HG02840 (cell line): ENCODE results near the gene ZNF462.
"Not testable (repeated sequence)": the region's sequence is repeated elsewhere in the genome, so short reads cannot be mapped to it uniquely, and the experiment has no call there.

Experiments used
- ATAC-seq: cut with Tn5 transposase; IDR thresholded peaks from one replicate; pipeline ENCODE4 v1.9.1; 2021; ENCODE audit warnings: mild to moderate bottlenecking, moderate library complexity, moderate number of reproducible peaks; ENCODE audit not compliant: unreplicated experiment, low FRiP score

Gene ZNF462

DNA sequence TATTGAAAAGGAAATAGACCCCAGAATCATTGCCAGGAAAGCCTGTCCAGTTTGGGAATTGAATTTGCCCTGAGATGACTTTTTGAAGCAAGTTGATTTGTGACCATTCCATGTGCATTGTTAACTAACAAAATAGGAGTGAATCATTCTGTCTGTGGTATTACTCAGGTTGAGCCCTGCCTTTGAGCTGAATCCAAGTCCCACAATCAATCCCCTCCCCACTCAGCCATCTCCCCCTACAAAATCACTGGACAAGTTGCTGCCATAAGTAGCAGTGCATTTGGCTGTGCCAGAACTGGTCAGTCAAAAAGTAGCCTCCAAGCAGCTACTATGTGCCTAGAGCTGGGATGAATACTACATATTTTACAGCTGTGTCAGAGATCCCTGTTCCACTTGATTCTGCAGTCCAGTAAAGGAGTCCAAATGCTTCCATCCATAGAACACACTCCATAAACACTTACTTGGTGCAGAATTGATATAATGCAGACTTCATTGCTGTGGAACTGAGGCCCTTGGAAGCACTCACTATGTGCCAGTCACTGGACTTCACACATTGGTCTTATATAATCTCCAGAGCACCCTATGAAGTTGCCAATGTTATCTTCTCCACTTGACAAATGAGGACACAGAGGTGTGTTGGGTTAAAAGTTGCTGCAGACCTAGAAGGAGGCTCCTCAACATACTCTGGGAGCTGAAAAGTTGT is 96.1 kb downstream of the ZNF462 start:
- no peak for ATAC-seq

DNA sequence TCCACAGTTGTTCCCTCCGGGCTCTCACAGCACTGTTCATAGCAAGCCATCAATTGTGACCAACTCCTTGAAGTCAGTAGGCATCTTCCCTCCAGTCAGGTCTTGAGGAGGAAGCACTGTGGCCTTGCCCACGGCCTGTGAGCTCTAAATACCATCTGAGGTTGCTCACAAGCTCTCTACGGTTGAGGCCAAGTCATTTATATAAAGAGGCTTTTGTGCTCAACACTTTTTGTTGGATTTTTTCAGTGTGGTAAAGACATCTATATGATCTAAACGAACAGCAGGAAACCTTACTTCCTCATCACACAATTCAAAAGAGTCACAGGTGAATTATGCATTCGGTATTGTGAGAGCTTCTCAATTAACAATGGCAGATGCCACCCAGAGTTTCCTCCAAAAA is 97.3 kb downstream of the ZNF462 start:
- no peak for ATAC-seq

DNA sequence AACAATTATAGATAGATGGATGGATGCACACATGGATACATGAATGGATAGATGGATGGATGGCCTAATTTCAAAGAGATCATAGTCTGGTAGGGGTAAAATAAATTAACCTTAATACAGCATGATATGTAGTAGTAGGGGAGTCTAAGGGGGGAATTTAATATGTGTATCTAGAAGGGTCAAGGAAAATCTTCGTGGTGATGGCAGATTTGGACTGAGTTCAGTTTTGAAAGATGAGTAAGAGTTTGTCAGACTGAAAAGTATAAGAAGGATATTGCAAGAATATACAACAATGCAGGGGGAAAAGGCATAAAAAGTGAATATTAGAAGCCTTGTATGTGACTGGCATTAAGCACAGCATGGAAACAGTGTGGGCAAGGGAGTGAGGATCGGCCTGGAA is 98.7 kb downstream of the ZNF462 start:
- no peak for ATAC-seq

DNA sequence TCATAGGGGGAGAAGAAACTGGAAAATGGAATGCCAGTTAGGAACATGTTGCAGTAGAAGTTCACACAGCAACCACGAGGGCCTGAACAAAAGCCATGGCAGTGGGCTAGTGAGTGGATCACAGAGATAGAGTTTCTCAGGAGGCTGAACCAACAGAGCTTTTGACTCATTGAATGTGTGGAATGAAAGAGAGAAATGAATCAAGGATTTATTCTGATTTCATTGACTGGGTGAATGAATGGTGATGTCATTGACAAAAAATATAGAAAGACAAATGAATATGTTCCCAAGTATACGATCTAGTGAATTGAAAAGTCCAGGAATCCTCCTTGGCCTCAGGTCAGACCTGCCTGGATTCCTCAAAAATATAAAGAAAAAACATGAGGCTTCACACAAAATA is 99.2 kb downstream of the ZNF462 start:
- no peak for ATAC-seq

DNA sequence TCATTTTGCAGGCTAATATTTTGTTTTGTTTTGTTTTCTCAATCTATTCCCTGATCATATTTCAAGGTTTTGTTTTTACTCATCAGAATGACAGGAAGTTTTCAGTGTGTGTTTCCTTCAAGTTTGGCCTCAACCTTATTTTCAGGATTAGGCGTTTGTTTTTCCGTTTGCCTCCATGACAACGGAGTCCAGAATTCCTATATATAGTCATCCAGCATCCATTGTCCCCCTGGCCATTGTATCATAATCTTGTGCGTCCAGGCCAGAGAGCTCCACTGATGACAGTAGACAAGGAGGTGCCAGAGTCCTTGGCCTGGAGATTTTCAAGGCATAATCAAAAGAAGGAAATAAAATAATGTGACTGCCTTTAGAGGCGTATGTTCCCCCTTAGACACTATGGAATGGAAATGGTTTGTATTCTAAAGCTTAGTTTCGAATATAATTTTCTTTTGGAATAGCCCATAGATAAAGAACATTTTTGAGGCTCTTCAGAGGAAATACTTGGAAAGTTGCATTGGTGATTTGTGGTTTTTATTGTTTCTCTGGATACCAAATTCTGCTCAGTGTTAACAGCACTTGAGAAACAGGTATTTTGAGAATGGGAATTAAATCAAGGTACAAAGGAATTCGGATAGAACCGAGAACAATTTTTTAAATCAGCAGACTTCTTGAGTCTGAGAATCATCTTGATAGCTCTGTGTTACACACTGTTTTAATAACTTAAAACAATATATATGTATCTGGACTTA is 99.8 kb downstream of the ZNF462 start:
- ATAC-seq, result no peak

DNA sequence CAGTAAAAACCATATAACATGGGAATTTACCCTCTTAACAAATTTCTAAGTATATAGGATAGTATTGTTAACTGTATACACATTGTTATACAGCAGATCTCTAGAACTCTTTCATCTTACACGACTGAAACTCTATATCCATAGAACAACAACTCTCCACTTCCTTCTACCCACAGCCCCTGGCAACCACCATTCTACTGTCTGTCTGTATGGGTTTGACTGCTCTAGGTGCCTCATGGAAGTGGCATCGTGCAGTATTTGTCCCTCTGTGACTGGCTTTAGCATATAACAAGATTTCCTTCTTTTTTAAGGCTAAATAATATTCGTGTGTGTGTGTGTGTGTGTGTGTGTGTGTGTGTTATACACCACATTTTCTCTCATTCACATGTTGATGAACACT is 100.7 kb downstream of the ZNF462 start:
- ATAC-seq, result no peak

DNA sequence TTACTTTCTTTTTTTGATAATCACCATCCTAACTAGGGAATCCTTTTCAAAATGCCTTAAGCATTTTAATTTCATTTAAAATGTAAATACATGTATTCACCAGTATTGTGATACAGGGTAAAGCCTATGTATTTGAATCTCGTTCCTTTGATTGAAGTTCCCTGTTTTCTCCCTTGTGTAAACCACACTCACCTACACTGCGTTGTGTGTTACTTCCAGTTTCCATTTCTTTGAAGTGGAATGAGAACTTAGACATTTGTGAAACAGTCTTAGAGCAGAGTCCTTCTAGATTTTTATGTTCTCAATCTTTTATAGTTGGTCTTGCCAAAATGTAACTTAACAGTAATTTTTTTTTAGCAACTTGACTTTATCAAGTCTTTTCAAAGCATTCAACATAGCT is 101.4 kb downstream of the ZNF462 start:
- no peak for ATAC-seq

DNA sequence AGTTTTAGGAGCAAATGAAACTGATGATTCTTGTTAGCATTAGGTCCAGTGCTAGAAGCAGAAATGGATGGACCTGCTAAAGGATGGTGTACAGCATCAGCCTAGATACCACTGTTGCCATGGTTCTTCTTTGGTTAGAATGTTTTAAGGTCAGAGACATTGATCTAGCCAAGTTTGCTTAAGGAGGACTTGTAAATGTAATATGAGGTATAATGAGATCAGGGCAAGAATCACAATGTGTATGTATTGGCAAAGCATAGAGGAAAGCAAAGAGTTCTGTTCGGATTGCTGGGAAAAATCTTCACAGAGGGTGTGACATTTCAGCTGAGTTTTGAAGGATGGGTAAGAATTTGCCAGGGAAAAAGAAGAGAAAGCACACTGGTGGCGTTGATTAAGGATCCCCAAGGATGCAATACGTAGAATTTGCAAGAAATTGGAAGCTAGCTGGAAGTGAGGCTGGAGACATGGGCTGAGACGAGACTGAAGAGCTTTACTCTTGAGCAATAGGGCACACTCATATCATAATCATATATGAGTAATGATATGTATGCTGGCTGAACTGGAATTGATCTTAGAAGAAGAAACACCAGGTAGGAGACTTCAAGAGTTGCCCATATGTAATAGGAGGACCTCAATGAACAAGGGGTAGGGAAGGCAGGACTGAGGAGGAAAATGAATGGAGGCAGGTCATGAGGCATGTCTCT is 102.0 kb downstream of the ZNF462 start:
- ATAC-seq, result no peak

DNA sequence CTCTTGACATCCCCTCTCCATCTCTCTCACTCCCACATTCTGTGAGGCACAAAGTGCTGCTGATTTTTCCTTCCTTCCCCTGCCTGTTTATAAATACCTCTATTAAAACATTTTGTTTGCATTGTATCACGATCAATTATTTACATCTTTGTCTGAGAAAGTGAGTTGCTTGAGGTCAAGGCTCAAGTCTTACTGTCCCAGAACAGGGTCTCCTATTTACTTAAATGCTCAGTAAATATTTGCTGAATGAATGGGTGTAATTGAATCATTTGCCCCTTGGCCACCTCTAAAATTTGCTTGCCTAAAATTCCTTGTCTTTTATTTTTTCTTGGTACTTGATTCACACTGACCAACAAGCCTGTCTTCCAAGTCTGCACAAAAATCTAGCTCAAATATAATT is 103.5 kb downstream of the ZNF462 start:
- ATAC-seq, result no peak

DNA sequence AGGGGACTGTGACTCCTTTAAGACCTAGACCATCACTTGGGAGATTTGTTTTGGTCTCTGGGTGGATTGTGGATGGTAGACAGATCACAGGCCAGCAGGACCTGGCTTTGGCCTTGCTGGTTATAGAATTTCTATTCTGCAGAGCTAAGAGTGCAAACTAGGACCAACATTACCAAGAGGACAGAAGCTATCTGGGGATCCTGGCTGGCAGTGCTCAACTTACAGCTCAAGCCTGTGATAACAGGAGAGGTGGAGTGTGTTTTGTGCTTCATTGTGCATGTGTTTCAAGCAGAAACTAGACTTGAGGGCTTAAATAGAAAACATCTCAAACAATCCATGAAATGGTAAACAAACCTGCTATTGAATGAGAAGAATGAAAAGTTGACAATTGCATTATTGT is 106.7 kb downstream of the ZNF462 start:
- no peak for ATAC-seq

DNA sequence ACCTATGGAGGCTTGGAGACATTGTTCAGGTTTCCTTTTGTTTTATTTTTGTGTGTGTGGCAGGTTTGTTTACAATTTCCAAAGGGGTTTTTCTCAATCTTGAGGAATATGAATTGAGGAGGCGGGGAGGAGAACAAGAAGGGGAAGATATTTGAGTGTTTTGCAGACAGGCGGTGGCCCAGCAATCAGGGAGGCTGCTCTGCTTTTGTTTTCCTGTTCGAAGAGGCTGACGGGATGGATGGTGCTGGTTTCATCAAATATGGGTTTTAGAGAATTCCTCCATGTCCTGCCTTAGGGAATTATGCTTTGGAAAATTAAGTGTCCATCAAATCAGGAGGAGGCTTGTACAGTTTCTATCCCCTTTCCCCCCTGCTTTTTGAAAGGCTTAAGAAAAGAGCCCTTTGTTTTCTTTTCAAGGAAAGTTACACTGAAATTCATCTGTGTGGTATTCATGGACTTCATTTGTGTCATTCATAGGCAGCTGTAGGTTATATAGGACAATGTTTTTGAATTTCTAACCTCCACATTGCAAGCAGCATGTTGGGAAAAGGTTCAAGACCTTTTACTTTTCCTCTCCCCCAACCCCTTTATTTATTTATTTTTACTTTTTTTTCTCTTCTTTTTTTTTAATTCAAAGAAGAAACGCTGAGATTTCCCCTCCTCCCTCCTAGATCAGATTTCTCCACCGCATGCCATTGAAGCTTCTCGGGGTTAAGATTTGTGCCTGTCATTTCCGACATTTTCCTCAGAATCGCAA is 107.4 kb downstream of the ZNF462 start:
- ATAC-seq, result no peak

DNA sequence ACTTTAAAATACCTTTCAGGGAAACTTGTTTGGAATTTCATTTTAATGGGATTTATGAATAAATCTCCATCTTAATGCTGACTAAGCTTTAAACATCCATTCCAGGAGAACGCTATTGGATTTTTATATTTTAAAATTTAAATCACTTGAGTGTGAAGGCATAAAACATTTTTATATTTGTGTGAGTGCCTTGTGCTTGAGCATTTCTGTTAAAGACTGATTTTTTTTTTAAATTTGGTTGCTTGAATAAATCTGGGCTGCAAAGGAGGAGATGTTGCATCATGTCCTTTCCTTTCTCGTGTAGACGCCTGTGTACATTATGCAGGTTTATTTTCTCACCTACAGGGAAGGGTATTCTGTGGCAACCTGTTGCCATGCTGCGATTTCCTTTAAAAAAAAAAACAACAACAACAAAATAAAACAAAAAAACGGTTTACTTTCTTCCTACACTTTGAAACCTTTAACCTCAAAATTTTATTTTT is 108.1 kb downstream of the ZNF462 start:
- no peak for ATAC-seq

DNA sequence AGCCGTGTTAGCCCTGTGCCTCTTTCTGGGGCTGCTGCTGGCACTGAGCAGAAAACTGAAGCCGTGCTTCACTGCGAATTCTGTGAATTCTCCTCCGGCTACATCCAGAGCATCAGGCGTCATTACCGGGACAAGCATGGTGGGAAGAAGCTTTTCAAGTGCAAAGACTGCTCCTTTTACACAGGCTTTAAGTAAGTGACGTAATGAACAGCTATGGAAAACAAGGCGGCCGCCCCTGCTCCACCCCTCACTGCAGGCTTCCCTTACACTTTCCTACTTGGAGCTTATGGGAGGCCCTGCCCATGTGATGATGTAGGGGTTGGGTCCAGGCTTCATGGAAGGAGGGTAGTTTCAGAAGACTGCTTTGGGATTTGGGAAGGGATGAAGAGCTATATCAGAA is 109.1 kb downstream of the ZNF462 start:
- no peak for ATAC-seq

DNA sequence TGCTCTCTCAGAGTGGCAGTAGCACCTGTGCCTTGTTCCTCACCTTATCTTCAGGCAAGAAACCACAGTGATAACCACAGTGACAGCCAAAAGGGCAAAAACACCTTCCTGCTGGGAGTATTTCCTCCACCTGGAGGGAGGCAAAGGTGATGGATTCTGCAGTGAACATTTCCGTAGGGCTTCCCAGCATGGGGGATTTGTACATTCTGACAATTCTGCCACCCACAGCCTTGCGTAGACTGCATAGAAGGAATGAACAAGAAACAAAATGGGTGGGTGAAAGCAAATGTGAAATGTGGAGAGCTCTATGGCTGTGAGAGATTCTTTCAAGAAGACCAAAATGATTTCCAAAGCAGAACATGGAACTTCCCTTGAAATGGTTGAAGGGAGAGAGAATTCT is 111.4 kb downstream of the ZNF462 start:
- ATAC-seq, result no peak

DNA sequence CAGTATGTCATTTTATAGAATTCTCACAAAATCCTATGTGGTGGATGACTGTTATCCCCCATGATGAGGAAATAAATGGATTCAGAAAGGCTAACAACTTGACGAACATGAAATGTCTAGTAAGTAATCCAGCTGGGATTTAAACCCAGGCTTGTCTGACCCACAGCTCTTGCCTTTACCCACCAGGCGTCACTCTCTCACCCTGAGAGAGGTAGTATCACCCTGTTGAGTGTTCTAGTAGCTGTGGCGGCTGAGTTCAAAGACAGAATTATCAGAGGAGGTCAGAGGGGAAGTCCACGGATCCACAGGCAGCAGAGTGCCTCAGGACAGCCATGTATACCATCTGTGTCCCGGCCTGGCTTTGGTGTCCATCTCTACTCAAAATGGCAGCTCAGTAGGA is 113.8 kb downstream of the ZNF462 start:
- no peak for ATAC-seq

DNA sequence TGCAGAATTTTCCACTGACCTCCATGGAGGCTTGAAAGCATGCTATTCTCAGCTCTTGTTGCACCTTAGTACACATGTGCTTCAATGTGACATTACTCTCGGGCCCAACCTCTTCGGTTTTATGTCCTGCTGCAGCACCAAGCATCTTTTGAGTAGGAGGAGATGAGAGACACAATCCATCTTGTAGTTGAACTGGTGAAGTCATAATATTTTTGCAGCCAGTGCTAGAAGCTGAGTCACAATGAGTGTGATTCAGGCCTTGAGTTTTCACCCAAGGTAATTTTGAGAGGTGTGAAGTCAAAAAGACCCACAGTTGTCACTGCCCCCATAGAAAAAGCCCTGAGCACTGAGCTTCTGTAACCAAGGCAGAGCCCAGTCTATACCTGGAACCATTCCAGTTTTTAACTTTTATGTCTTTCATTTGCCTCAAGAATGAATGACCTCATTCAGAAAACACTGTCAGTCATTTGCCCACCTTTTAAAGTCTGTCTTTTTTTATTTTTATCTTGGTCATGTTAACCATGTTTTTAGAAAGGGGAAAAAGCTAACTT is 117.7 kb downstream of the ZNF462 start:
- ATAC-seq, result no peak

DNA sequence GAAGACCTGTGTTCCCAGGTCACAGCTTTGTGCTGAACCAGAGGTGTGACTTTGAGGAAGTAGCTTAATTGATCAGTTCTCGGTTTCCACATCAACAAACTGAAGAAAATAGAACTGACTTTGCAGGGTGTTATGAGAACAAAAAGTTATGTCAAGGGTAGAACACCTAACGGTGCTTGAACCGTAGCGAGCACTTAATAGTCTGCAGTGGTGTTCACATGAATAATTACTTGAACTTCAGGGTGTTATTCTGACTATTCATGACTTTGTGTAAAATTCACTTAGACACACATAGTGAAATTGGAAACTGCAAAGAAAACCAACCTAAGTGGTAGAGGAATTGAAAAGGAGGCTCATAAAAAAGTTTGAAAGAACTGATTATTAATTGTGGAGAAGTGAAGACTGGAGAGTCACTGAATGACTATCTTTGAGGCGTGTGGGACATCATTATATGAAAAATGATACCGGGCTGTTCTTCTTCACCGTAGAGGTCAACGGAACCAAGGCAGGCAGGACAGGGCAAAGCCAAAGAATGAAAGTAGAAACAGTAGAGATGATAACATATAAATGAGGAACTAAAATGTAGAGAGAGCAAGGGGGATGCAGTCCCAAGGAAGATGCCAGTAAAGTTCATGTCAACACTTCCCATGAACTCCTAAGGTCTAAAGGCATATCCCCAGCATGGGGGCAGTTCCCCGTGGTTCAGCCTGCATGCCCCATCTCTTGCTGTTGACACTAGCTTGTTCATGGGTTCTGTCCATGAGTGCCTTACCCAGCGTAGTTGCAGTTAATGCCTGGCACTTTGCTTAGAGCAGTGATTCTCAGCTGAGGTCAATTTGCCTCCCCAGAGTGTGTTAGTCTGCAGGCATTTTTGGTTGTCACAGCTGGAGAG is 118.7 kb downstream of the ZNF462 start:
- no peak for ATAC-seq

DNA sequence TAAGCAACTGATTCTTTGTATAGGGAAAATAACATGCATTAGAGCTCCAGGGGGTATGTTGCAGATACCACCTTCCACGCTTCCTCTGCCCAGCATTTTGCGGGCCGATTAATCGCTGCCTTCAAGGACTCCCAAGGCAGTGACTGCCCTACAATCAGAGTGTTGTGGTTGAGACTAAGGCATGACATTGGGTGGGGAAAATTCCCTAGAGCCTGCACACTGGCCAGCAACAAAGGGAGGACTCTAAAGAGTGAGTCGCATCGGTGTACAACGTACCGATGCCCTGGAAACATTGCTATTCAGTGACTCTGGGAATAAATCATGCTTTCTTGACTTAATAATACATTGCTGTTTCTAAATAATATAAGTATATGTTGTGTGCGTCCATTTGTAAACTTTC is 119.7 kb downstream of the ZNF462 start:
- ATAC-seq, result no peak

DNA sequence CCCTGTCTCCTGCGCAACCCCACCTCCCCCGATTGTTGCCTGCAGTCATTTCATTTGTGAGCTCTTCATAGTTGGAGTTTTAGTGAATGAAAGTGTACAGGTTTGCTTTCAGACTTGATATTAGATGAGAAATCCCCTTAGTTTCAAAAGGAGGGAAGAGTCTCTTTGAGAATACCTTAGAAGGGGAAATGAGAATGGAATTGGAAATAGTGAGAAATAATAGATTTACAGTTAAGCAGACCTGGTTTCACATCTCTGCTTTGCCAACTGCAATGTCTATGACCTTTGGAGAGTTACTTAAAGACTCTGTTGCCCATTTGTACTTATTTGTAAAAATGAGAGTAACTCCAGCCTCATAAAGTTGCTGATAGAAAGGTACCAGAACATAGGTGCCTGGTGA is 120.4 kb downstream of the ZNF462 start:
- no peak for ATAC-seq

DNA sequence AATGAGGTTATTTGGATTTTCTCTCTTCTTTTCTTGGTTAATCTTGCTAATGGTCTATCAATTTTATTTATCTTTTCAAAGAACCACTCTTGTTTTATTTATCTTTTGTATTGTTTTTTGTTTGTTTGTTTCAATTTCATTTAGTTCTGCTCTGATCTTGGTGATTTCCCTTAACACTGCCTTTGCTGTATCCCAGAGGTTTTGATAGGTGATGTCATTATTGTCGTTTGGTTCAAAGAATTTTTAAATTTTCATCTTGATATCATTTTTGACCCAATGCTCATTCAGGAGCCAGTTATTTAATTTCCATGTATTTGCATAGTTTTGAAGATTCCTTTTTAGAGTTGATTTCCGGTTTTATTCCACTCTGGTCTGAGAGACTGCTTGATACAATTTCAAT is 126.9 kb downstream of the ZNF462 start:
- ATAC-seq, result not testable (repeated sequence)
